Osteoblast (primary cell): ENCODE measurements around the gene STAB1. TPM values are rescaled to one million over a fixed set of nuclear protein-coding genes. Genes with fewer than 3 reads are reported as not detected.

Source experiments
- DNase-seq: peaks from one replicate; pipeline ENCODE4 v3.0.0; 2011; ENCODE audit warnings: low spot score, mixed read lengths; ENCODE audit not compliant: insufficient read length; ENCODE audit errors: missing footprints
- H2AFZ ChIP-seq: 2 replicates; pipeline ENCODE4 v1.6.0; 2011; ENCODE audit warnings: mild to moderate bottlenecking, low read length
- H3K27ac ChIP-seq: 2 replicates; pipeline ENCODE4 v1.5.1; 2011; ENCODE audit warnings: mild to moderate bottlenecking, low read depth, low read length, moderate library complexity
- H3K27me3 ChIP-seq: 2 replicates; pipeline ENCODE4 v1.6.0; 2012; ENCODE audit warnings: mild to moderate bottlenecking, control low read depth, inconsistent platforms, low read length, moderate library complexity; ENCODE audit not compliant: insufficient read depth
- H3K36me3 ChIP-seq: 2 replicates; pipeline ENCODE4 v1.5.1; 2011; ENCODE audit warnings: mild to moderate bottlenecking, low read length, control low read depth, moderate library complexity; ENCODE audit not compliant: insufficient read depth
- H3K4me1 ChIP-seq: 2 replicates; pipeline ENCODE4 v1.5.1; 2011; ENCODE audit warnings: mild to moderate bottlenecking, low read length, control low read depth, moderate library complexity; ENCODE audit not compliant: insufficient read depth
- H3K4me2 ChIP-seq: 2 replicates; pipeline ENCODE4 v1.6.0; 2011; ENCODE audit warnings: mild to moderate bottlenecking, low read length; ENCODE audit not compliant: insufficient read depth
- H3K4me3 ChIP-seq: fragments of 200-600 bp; sonication (generic); 3 replicates; pipeline ENCODE4 v1.5.1; 2012; ENCODE audit warnings: mild to moderate bottlenecking, low read length, inconsistent platforms; ENCODE audit not compliant: insufficient read depth
- H3K79me2 ChIP-seq: 2 replicates; pipeline ENCODE4 v1.6.0; 2012; ENCODE audit warnings: mild to moderate bottlenecking, low read length, control low read depth, inconsistent platforms; ENCODE audit not compliant: insufficient read depth
- H3K9me3 ChIP-seq: 2 replicates; pipeline ENCODE4 v1.5.1; 2011; ENCODE audit warnings: low read depth, low read length, control low read depth
- H4K20me1 ChIP-seq: 2 replicates; pipeline ENCODE4 v1.6.0; 2012; ENCODE audit warnings: mild to moderate bottlenecking, low read length, control low read depth; ENCODE audit not compliant: insufficient read depth
- total RNA-seq: library from RNA; depleted of rRNA; stranded (reverse); fragments of >200 nt; gene quantifications from 2 replicates; pipeline ENCODE4 v1.2.3, GENCODE V29; 2012
- TF ChIP-seq, protein P1 (sequence below): IDR thresholded peaks from 2 replicates; pipeline ENCODE4 v1.5.1; 2011; ENCODE audit warnings: mild to moderate bottlenecking, low read depth, low read length, moderate library complexity; ENCODE audit errors: extremely low read depth

Gene STAB1
- total RNA-seq, 1 donor = 1.1 TPM

DNA sequence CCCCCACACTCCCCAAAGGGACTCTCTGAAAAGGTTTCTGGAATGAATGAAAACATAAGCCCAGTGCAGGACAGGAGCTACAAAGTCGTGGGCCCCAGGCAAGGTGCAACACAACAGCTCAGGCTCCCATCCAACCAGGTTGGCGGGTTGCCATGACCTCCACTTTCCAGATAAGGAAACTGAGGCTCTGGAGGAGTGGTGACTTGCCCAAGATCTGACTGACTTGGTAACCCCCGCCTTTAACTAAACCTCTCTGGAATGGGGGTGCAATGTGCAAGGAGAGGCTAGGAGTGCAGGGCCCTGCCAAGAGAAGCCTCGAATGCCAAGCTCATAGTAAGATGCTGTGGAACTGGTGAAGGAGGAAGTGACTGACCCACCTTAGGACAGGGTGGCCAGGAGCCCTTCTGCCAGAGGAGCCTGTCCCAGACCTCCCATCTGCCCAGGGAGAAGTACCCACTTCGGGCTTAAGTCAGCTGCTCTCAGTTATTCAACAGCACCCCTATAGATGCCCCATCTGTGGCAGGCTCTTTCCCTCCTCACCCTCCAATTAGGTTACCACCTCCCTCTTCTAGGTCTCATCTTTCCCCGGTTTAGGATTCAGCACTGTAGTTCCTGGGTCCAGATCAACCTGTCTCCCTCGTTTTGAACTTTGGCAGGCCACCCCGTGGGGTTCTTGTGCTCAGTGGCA lies 40.7 kb upstream of the STAB1 start:
- H3K36me3 ChIP-seq = peaks cover 21% of the 10 kb centered on the region
- peaks cover 40% of the 10 kb centered on the region for H3K79me2 ChIP-seq
- H3K4me1 ChIP-seq = peaks cover 19% of the 10 kb centered on the region
- peaks cover 29% of the 10 kb centered on the region for H4K20me1 ChIP-seq
- H3K4me2 ChIP-seq = peak overlapping the region; percentile 92
- DNase-seq = peak; percentile 91
- peak overlapping the region; percentile 92 for H3K4me3 ChIP-seq
- TF ChIP-seq, protein P1, sequence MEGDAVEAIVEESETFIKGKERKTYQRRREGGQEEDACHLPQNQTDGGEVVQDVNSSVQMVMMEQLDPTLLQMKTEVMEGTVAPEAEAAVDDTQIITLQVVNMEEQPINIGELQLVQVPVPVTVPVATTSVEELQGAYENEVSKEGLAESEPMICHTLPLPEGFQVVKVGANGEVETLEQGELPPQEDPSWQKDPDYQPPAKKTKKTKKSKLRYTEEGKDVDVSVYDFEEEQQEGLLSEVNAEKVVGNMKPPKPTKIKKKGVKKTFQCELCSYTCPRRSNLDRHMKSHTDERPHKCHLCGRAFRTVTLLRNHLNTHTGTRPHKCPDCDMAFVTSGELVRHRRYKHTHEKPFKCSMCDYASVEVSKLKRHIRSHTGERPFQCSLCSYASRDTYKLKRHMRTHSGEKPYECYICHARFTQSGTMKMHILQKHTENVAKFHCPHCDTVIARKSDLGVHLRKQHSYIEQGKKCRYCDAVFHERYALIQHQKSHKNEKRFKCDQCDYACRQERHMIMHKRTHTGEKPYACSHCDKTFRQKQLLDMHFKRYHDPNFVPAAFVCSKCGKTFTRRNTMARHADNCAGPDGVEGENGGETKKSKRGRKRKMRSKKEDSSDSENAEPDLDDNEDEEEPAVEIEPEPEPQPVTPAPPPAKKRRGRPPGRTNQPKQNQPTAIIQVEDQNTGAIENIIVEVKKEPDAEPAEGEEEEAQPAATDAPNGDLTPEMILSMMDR = no peak
- no peaks in the 10 kb centered on the region for H3K9me3 ChIP-seq
- peak overlapping the region; percentile 73 for H3K27ac ChIP-seq
- peak overlapping the region; percentile 87 for H2AFZ ChIP-seq
- H3K27me3 ChIP-seq = no peaks in the 10 kb centered on the region

- Histone ChIP-seq H3K36me3 (peaks cover 26% of the 10 kb centered on the region), H2AFZ (peak overlapping the region; percentile 87), H3K4me2 (peak overlapping the region; percentile 92), H3K27ac (peak overlapping the region; percentile 73), H3K79me2 (peaks cover 40% of the 10 kb centered on the region), H4K20me1 (peaks cover 29% of the 10 kb centered on the region), H3K9me3 (no peaks in the 10 kb centered on the region), H3K27me3 (no peaks in the 10 kb centered on the region), H3K4me3 (peak overlapping the region; percentile 92), H3K4me1 (peaks cover 19% of the 10 kb centered on the region)
- TF ChIP-seq, protein P1 = no peak
- peak; percentile 93 for DNase-seq
These were observed 40.2 kb upstream of the STAB1 start for GRCh38 chr3:52454938-52455282.

DNA sequence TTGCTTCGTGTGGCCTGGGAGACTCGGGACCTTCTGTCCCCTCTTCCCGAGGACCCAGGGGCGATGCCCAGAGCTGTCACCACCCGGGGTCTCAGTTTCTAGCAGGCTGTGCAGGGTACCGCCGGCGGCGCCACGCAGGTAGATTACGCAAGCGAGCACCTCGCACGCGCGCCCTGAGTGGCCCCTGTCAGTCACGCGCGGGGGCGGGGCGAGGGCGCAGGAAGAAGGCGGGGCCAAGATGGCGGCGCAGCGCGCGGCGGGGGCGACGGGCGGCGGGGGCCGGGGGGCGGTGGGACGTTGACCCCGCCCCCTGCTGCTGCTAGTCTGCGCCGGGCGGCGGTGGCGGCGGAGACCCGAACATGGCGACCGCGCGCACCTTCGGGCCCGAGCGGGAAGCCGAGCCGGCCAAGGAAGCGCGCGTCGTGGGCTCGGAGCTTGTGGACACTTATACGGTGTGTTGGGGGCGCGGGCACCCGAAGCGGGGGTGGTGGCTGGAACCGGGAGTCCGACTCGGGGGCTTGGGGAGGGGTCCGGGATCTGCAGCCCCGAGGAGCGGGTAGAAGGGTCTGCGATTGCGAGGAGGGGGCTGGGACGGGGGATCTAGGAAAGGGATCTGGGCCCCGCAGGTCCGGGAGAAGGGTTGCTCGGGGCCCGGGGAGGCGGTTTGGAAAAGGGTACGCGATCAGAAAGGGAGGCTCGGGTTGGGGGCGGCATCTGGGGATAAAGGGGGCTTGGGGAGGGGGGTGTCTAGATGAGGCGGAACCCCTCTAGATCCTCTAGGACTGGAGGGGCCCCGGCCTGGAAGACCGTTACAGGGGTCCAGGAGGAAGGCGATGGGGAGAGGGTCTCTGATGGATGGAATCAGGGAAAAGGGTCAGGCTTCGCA lies 39.6 kb upstream of the STAB1 start, which contains the start of gene NISCH:
TSS of gene NISCH (plus strand) at position 322 of the 886 bp plus-strand sequence. CDS start at position 360, 38 bp downstream.
- H3K79me2 ChIP-seq = peaks cover 45% of the 10 kb centered on the region
- peaks cover 29% of the 10 kb centered on the region for H4K20me1 ChIP-seq
- H2AFZ ChIP-seq = peak within 1 kb of the TSS; percentile 87
- peaks cover 19% of the 10 kb centered on the region for H3K4me1 ChIP-seq
- peaks cover 32% of the 10 kb centered on the region for H3K36me3 ChIP-seq
- TF ChIP-seq, protein P1 = no peak
- no peaks in the 10 kb centered on the region for H3K9me3 ChIP-seq
- DNase-seq = peak; percentile 98
- H3K27ac ChIP-seq = peak within 1 kb of the TSS; percentile 80
- peak within 1 kb of the TSS; percentile 96 for H3K4me2 ChIP-seq
- peak within 1 kb of the TSS; percentile 92 for H3K4me3 ChIP-seq
- no peaks in the 10 kb centered on the region for H3K27me3 ChIP-seq
